WERI-Rb-1 (cell line): ENCODE measurements around the gene GRIK2.

Source experiments
- DNase-seq: peaks from one replicate; pipeline ENCODE4 v3.0.0-alpha.2; 2020
- H3K27ac ChIP-seq: fragments of 250-450 bp; sonication (Bioruptor Pico); 2 replicates; pipeline ENCODE4 v1.5.1; 2020; ENCODE audit warnings: mild to moderate bottlenecking, moderate library complexity
- H3K27me3 ChIP-seq: fragments of 250-450 bp; sonication (Bioruptor Pico); 2 replicates; pipeline ENCODE4 v1.5.1; 2021; ENCODE audit warnings: mild to moderate bottlenecking, low read depth, moderate library complexity; ENCODE audit not compliant: insufficient read depth, severe bottlenecking
- H3K36me3 ChIP-seq: fragments of 250-450 bp; sonication (Bioruptor Pico); 2 replicates; pipeline ENCODE4 v1.5.1; 2020; ENCODE audit warnings: mild to moderate bottlenecking, moderate library complexity
- H3K4me3 ChIP-seq: 2 replicates; pipeline ENCODE4 v1.5.1; 2011; ENCODE audit warnings: low read depth, mild to moderate bottlenecking, control low read depth, low read length
- H3K9me3 ChIP-seq: fragments of 250-450 bp; sonication (Bioruptor Pico); 2 replicates; pipeline ENCODE4 v1.5.1; 2021; ENCODE audit warnings: mild to moderate bottlenecking, moderate library complexity; ENCODE audit not compliant: severe bottlenecking
- TF ChIP-seq, protein P1 (sequence below): IDR thresholded peaks from 2 replicates; pipeline ENCODE4 v1.5.1; 2011; ENCODE audit warnings: low read depth, mild to moderate bottlenecking, control low read depth, inconsistent platforms, low read length

Gene GRIK2

GRCh38 chr6:101434601-101435000 lies 41.1 kb downstream of the GRIK2 start:
- Histone ChIP-seq H3K36me3 (no peaks in the 10 kb centered on the region), H3K4me3 (no peak overlapping the region), H3K27me3 (no peaks in the 10 kb centered on the region), H3K27ac (no peak overlapping the region), H3K9me3 (no peaks in the 10 kb centered on the region)
- TF ChIP-seq, protein P1, sequence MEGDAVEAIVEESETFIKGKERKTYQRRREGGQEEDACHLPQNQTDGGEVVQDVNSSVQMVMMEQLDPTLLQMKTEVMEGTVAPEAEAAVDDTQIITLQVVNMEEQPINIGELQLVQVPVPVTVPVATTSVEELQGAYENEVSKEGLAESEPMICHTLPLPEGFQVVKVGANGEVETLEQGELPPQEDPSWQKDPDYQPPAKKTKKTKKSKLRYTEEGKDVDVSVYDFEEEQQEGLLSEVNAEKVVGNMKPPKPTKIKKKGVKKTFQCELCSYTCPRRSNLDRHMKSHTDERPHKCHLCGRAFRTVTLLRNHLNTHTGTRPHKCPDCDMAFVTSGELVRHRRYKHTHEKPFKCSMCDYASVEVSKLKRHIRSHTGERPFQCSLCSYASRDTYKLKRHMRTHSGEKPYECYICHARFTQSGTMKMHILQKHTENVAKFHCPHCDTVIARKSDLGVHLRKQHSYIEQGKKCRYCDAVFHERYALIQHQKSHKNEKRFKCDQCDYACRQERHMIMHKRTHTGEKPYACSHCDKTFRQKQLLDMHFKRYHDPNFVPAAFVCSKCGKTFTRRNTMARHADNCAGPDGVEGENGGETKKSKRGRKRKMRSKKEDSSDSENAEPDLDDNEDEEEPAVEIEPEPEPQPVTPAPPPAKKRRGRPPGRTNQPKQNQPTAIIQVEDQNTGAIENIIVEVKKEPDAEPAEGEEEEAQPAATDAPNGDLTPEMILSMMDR = no peak
- DNase-seq = no peak

- no peak for DNase-seq
- Histone ChIP-seq H3K27ac (no peak overlapping the region), H3K27me3 (no peaks in the 10 kb centered on the region), H3K4me3 (no peak overlapping the region), H3K36me3 (no peaks in the 10 kb centered on the region), H3K9me3 (no peaks in the 10 kb centered on the region)
- TF ChIP-seq, protein P1 = no peak
Observed at GRCh38 chr6:101435038-101435437, 41.5 kb downstream of the GRIK2 start.

DNA sequence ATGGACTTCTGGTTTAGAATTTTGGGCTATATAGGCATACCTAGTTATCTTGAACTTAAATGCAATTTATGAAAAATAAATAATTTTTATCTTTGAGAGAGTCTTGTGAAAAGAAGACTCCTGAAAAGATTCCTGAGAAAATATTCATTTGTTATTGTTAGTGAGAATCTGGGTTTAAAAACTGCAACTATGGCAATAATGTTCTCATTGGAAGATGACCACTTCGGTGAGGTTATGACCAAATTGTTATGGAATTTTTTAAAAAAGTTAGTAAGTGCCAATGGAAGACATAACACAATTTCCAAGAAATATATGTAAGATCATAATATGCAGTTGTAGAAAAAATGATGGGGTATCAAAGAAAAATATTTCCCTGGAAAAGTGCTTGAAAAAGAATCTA lies 46.3 kb downstream of the GRIK2 start:
- H3K4me3 ChIP-seq = no peak overlapping the region
- H3K9me3 ChIP-seq = no peaks in the 10 kb centered on the region
- H3K27ac ChIP-seq = no peak overlapping the region
- no peaks in the 10 kb centered on the region for H3K36me3 ChIP-seq
- no peak for DNase-seq
- H3K27me3 ChIP-seq = no peaks in the 10 kb centered on the region
- TF ChIP-seq, protein P1 = no peak

DNA sequence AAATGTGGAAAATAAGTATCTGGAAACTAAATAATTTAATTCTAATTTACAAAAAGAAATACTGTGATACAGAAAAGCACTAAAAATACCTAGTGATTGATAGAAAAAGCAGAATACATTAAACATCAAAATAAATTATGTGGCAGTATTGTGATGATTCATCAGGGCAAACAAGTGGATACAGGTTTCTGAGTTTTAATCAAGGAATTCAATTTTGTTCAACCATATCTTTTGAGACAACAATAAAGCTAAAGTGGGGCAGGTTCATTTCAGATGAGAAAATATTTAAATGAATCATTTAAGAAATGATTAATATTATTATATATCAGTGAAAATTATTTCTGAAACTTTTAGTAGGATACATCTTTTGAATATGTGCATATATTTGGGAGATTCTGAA lies 49.8 kb downstream of the GRIK2 start:
- Histone ChIP-seq H3K27me3 (no peaks in the 10 kb centered on the region), H3K27ac (no peak overlapping the region), H3K36me3 (no peaks in the 10 kb centered on the region), H3K9me3 (no peaks in the 10 kb centered on the region), H3K4me3 (no peak overlapping the region)
- no peak for DNase-seq
- TF ChIP-seq, protein P1 = no peak

- Histone ChIP-seq H3K27me3 (no peaks in the 10 kb centered on the region), H3K27ac (no peak overlapping the region), H3K4me3 (no peak overlapping the region), H3K9me3 (no peaks in the 10 kb centered on the region), H3K36me3 (no peaks in the 10 kb centered on the region)
- TF ChIP-seq, protein P1 = no peak
- DNase-seq = no peak
Observed at GRCh38 chr6:101444717-101445116, 51.2 kb downstream of the GRIK2 start.

GRCh38 chr6:101445527-101445926 lies 52.0 kb downstream of the GRIK2 start:
- Histone ChIP-seq H3K4me3 (no peak overlapping the region), H3K36me3 (no peaks in the 10 kb centered on the region), H3K27ac (no peak overlapping the region), H3K27me3 (no peaks in the 10 kb centered on the region), H3K9me3 (no peaks in the 10 kb centered on the region)
- DNase-seq = no peak
- TF ChIP-seq, protein P1 = no peak
